Esophagus muscularis mucosa (tissue), 4 donors: ENCODE measurements around the gene ITFG1. TPM values are rescaled to one million over a fixed set of nuclear protein-coding genes. Genes with fewer than 3 reads are reported as not detected.

ENCODE experiments used
- DNase-seq: peaks from one replicate; pipeline ENCODE4 v3.0.0-alpha.2; 2017; ENCODE audit errors: extremely low spot score
- H3K27ac ChIP-seq, 4 donors: fragments of 200-600 bp; sonication (generic); replicated peaks in 1 of 4; 1 replicate in 3 of 4; 2 replicates in 1 of 4; pipeline ENCODE4 v1.5.1; 2016 to 2019; ENCODE audit warnings: mild to moderate bottlenecking in 1 of 4
- H3K27me3 ChIP-seq, 4 donors: fragments of 200-600 bp; sonication (generic); one replicate each; pipeline versions ENCODE4 v1.5.1 to v1.6.0; 2016 to 2019
- H3K36me3 ChIP-seq, 4 donors: fragments of 200-600 bp; sonication (generic); one replicate each; pipeline ENCODE4 v1.5.1; 2016 to 2019
- H3K4me1 ChIP-seq, 4 donors: fragments of 200-600 bp; sonication (generic); one replicate each; pipeline ENCODE4 v1.5.1; 2016 to 2019
- H3K4me3 ChIP-seq, 4 donors: fragments of 200-600 bp; sonication (generic); 1 replicate in 2 of 4; 2 replicates in 2 of 4; pipeline ENCODE4 v1.5.1; 2016 to 2019; ENCODE audit warnings: mild to moderate bottlenecking in 4 of 4, moderate library complexity in 1 of 4
- H3K9me3 ChIP-seq, 4 donors: fragments of 200-600 bp; sonication (generic); 1 replicate in 3 of 4; 2 replicates in 1 of 4; pipeline ENCODE4 v1.5.1; 2016 to 2019
- EP300 ChIP-seq: sonication (generic); formaldehyde crosslinking; IDR thresholded peaks from one replicate; pipeline ENCODE4 v1.6.1; 2017; ENCODE audit warnings: antibody characterized with exemption
- POLR2A ChIP-seq: fragments of 450-650 bp; IDR thresholded peaks from one replicate; pipeline ENCODE4 v1.6.1; 2017; ENCODE audit warnings: antibody characterized with exemption, moderate library complexity, mild to moderate bottlenecking, low read depth
- POLR2AphosphoS5 ChIP-seq, 2 donors: sonication (generic); formaldehyde crosslinking; IDR thresholded peaks; one replicate each; pipeline ENCODE4 v1.6.1; 2017; ENCODE audit warnings: antibody characterized with exemption in 2 of 2
- WGBS: methylation state at CpG from one replicate; pipeline ENCODE4 v1.1.5; 2018; 5-methylcytosine and 5-hydroxymethylcytosine counted together
- intact Hi-C: fragments of 100-400 bp; cut with DNase I; formaldehyde crosslinking; loops from one replicate; pipeline ENCODE4 v1.15.1; 2023
- total RNA-seq, 4 donors: library from RNA; depleted of rRNA; stranded (reverse); fragments of >200 nt; gene quantifications; one replicate each; pipeline versions ENCODE4 v1.1.0 to v1.2.1, GENCODE V29; 2016
- TF ChIP-seq, protein P1 (sequence below), 3 experiments: fragments of 200-600 bp in 2 of 3; fragments of 450-650 bp in 1 of 3; sonication (generic) in 2 of 3; IDR thresholded peaks; one replicate each; pipeline ENCODE4 v1.5.1; 2017 to 2019; ENCODE audit warnings: antibody characterized with exemption in 3 of 3, mild to moderate bottlenecking in 2 of 3, moderate library complexity in 1 of 3

The ITFG1 gene
- total RNA-seq, 4 donors from 2014 or later: 32.2 to 44.4 (median 41.7) TPM

DNA sequence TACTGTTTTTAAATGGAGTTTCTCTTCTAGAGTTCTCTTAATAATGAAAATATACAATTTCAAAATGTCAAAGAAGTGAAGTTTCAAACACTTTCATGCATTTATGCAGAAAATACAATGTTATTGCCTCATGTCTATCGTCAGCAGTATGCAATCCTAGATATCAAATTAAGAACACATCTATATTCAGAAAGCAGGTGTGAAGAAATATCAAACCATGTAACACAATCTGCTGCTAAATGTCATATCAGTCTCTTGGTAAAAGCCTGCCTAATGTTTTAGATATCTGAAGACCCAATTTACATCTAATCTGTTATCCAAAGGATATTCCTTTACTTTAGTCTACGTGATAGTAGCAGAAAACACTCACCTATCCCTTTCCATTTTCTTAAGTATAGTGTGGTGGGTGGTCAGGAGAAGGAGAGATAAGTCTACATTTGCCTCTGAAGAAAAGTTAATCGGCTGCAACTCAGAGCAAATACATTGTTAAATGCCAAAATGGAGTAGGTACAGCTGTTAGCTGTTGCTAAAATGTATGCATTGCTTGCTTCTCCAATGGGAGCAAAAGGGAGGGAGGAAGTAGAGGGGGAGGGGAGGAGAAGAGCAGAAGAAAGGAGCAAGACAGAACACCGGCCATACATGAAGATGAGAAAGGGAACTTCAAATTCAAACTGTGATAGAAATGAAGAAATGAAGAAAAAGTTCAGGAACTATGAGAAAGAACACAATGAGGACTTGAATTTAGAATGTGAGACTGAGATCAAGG, 64.9 kb downstream of the ITFG1 start:
- intact Hi-C loops: no loop called here

DNA sequence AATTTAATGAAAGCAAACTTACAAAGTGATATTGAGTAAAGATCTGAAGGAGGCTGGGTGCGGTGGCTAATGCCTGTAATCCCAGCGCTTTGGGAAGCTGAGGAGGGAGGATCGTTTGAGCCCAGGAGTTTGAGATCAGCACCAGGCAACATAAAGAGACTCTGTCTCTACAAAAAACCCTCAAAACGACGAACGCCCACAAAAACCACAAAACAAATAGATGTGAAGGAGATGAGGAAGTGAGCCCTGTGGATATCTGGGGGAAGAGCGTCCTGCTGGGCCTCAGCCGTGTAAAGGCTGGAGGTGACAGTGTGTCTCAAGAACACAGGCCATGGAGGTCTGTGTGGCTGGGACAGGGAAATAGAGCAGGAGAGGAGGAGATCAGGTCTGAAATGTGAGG, 68.8 kb downstream of the ITFG1 start:
- no peaks in the 10 kb centered on the region for H3K4me1 ChIP-seq
- H3K36me3 ChIP-seq: peaks cover 0 to 12% (median 7%) of the 10 kb centered on the region in 4 donors
- H3K27ac ChIP-seq: no peak overlapping the region
- H3K4me3 ChIP-seq: no peak overlapping the region
- no peaks in the 10 kb centered on the region for H3K27me3 ChIP-seq
- TF ChIP-seq, protein P1, sequence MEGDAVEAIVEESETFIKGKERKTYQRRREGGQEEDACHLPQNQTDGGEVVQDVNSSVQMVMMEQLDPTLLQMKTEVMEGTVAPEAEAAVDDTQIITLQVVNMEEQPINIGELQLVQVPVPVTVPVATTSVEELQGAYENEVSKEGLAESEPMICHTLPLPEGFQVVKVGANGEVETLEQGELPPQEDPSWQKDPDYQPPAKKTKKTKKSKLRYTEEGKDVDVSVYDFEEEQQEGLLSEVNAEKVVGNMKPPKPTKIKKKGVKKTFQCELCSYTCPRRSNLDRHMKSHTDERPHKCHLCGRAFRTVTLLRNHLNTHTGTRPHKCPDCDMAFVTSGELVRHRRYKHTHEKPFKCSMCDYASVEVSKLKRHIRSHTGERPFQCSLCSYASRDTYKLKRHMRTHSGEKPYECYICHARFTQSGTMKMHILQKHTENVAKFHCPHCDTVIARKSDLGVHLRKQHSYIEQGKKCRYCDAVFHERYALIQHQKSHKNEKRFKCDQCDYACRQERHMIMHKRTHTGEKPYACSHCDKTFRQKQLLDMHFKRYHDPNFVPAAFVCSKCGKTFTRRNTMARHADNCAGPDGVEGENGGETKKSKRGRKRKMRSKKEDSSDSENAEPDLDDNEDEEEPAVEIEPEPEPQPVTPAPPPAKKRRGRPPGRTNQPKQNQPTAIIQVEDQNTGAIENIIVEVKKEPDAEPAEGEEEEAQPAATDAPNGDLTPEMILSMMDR (IDR thresholded peaks at IDR 0.05): no peak
- TF ChIP-seq EP300 (no peak), POLR2AphosphoS5 (IDR thresholded peaks at IDR 0.05) (no peak), POLR2A (no peak)
- intact Hi-C loops: no loop called here
- no peaks in the 10 kb centered on the region for H3K9me3 ChIP-seq
- WGBS: 68% methylated on average over 8 of the region's 8 CpGs
- DNase-seq: no peak

More for the DNA sequence above, 64.9 kb downstream of the ITFG1 start:
- Histone ChIP-seq H3K27me3 (no peaks in the 10 kb centered on the region), H3K36me3 (peaks cover 0 to 16% (median 7%) of the 10 kb centered on the region in 4 donors), H3K9me3 (no peaks in the 10 kb centered on the region), H3K4me3 (no peak overlapping the region), H3K4me1 (peaks cover 0 to 3% (median 0%) of the 10 kb centered on the region in 4 donors), H3K27ac (no peak overlapping the region)
- WGBS: 65% methylated on average over 4 of the region's 4 CpGs
- DNase-seq: no peak
- TF ChIP-seq POLR2AphosphoS5 (IDR thresholded peaks at IDR 0.05): no peak
- TF ChIP-seq POLR2A: no peak
- TF ChIP-seq EP300: no peak
- TF ChIP-seq, protein P1 (IDR thresholded peaks at IDR 0.05): no peak

DNA sequence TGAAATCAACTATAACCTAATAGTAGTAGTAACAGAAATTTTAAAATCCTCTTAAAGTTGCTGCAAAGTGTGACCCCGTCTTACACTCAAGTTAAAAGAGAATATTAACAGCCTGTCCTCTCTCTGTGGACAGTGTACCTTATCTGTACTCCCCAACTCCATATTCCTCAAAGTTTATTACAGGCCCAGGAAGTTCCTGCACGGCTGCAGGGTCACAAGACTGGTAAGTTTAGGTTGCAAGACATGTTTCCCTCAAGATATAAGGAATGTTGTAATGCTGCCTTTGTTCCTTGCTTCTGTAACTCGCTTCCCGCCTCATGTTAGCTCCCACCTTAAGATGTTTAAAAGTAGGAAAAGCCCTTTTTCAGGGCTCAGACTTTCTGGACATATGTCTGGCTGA, 72.2 kb downstream of the ITFG1 start:
- Histone ChIP-seq H3K27me3 (no peaks in the 10 kb centered on the region), H3K4me3 (no peak overlapping the region), H3K27ac (no peak overlapping the region), H3K4me1 (no peaks in the 10 kb centered on the region), H3K9me3 (no peaks in the 10 kb centered on the region), H3K36me3 (no peaks in the 10 kb centered on the region)
- no peak for TF ChIP-seq POLR2AphosphoS5 (IDR thresholded peaks at IDR 0.05)
- TF ChIP-seq, protein P1 (IDR thresholded peaks at IDR 0.05): no peak
- no peak for TF ChIP-seq EP300
- TF ChIP-seq POLR2A: no peak
- no peak for DNase-seq
- intact Hi-C loops: no loop called here
- WGBS: 88% methylated on average over 4 of the region's 4 CpGs

DNA sequence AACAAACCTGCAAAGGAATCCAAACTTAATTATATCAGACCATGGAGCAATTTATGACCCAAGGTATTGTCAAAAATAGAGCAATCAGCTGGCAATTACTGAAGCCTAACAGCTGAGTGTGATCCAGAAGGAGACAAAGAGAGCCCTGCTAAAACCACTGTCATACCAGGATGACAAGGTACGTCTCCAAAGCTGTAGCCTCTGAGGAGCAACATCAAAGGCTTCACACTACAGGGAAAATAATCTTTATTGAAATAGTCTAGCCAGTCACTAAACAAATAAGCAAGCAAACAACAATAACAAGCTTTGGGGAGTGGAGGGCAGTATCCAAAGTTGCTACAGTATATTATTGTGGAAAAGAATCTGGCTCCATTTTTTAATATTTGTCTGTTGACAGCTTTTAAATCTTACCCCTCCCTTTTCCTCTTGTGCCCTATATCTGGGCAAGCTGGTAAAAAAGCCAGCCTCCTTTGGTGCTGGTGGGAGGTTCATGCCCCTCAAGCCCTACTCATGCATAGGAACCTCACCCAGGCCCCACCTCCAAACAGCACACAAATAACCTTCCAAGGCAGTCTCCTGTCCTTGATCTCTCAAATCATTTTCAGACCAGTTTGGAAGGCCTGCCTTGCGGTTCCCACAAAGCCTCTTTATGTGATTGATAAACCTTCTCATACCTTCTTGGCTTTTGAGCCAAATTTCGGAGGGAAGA, 73.7 kb downstream of the ITFG1 start:
- Histone ChIP-seq H3K4me3 (no peak overlapping the region), H3K4me1 (no peaks in the 10 kb centered on the region), H3K27ac (no peak overlapping the region), H3K27me3 (no peaks in the 10 kb centered on the region), H3K9me3 (no peaks in the 10 kb centered on the region), H3K36me3 (no peaks in the 10 kb centered on the region)
- intact Hi-C loops: no loop called here
- 91% methylated on average over 3 of the region's 3 CpGs for WGBS
- no peak for DNase-seq
- no peak for TF ChIP-seq POLR2AphosphoS5 (IDR thresholded peaks at IDR 0.05)
- TF ChIP-seq, protein P1 (IDR thresholded peaks at IDR 0.05): no peak
- no peak for TF ChIP-seq EP300
- TF ChIP-seq POLR2A: no peak
